Measurements from ENCODE around the gene KCNH2.

KCNH2 gene

GRCh38 chr7:150983893-150984368, 5.8 kb upstream of the KCNH2 start:
- peak; percentile 39 to 40 for DNase-seq (ENCODE audit: low read depth in 2 of 2)
- no peak for TF ChIP-seq CTCF (IDR thresholded peaks at IDR 0.05; ENCODE audit: low read depth, low read length)
- no peak overlapping the region for H3K4me3 ChIP-seq (replicated peaks in 1 of 2; ENCODE audit: low read depth in 2 of 2, low read length in 2 of 2)

- no peak for TF ChIP-seq CTCF (IDR thresholded peaks at IDR 0.05; ENCODE audit: low read depth, low read length)
- no peak for DNase-seq (ENCODE audit: low read depth in 2 of 2)
- H3K4me3 ChIP-seq (replicated peaks in 1 of 2; ENCODE audit: low read depth in 2 of 2, low read length in 2 of 2), result no peak overlapping the region
These were observed 4.2 kb upstream of the KCNH2 start for GRCh38 chr7:150982351-150982750.

GRCh38 chr7:150981644-150982043, 3.5 kb upstream of the KCNH2 start:
- TF ChIP-seq CTCF (IDR thresholded peaks at IDR 0.05; ENCODE audit: low read depth, low read length), result no peak

GRCh38 chr7:150980663-150981062, 2.5 kb upstream of the KCNH2 start:
- no peak overlapping the region for H3K4me3 ChIP-seq (replicated peaks in 1 of 2; ENCODE audit: low read depth in 2 of 2, low read length in 2 of 2)
- no peak for TF ChIP-seq CTCF (IDR thresholded peaks at IDR 0.05; ENCODE audit: low read depth, low read length)
- no peak for DNase-seq (ENCODE audit: low read depth in 2 of 2)

More at GRCh38 chr7:150981644-150982043, 3.5 kb upstream of the KCNH2 start:
- H3K4me3 ChIP-seq (replicated peaks in 1 of 2; ENCODE audit: low read depth in 2 of 2, low read length in 2 of 2), result no peak overlapping the region
- no peak for DNase-seq (ENCODE audit: low read depth in 2 of 2)

GRCh38 chr7:150979713-150980390, 1.7 kb upstream of the KCNH2 start:
- TF ChIP-seq CTCF (IDR thresholded peaks at IDR 0.05; ENCODE audit: low read depth, low read length), result no peak
- no peak for DNase-seq (ENCODE audit: low read depth in 2 of 2)
- H3K4me3 ChIP-seq (replicated peaks in 1 of 2; ENCODE audit: low read depth in 2 of 2, low read length in 2 of 2), result no peak overlapping the region

- H3K4me3 ChIP-seq (replicated peaks in 1 of 2; ENCODE audit: low read depth in 2 of 2, low read length in 2 of 2), result no peak overlapping the region
- TF ChIP-seq CTCF (IDR thresholded peaks at IDR 0.05; ENCODE audit: low read depth, low read length), result no peak
- no peak for DNase-seq (ENCODE audit: low read depth in 2 of 2)
These were observed 567 bp downstream of the KCNH2 start for GRCh38 chr7:150977382-150978125.
